OCI-LY7 (cell line): ENCODE results near the gene MORN1. TPM values are rescaled to one million over a fixed set of nuclear protein-coding genes. Genes with fewer than 3 reads are reported as not detected.

Experiments
- BruUV-seq: library from RNA; stranded (reverse); fragments of 400-500 nt; replicated peaks from 2 replicates; lab custom pipeline; 2021; lab: Mats Ljungman, UMichigan
- CTCF ChIA-PET: fragments of 300-600 bp; sonication (Branson Sonifier 250); formaldehyde crosslinking; loops from one replicate; lab custom pipeline; 2022; ENCODE audit warnings: antibody characterized with exemption; ENCODE audit not compliant: unreplicated experiment; lab: Charles Lee
- POLR2A ChIA-PET: fragments of 300-600 bp; sonication (Branson Sonifier 250); formaldehyde crosslinking; loops from one replicate; lab custom pipeline; 2022; ENCODE audit warnings: antibody characterized with exemption; lab: Charles Lee
- DNase-seq: peaks from one replicate; pipeline ENCODE4 v3.0.0-alpha.2; 2015; ENCODE audit warnings: low spot score
- H2AFZ ChIP-seq: fragments of 200-600 bp; sonication (generic), shearing (Covaris generic); 2 replicates; pipeline ENCODE4 v1.6.1; 2014; ENCODE audit warnings: mild to moderate bottlenecking, antibody characterized with exemption, low read length, moderate library complexity
- H3K27ac ChIP-seq: fragments of 200-600 bp; sonication (generic); 2 replicates; pipeline ENCODE4 v1.5.1; 2014; ENCODE audit warnings: mixed run types, low read depth, mild to moderate bottlenecking, moderate library complexity, low read length, inconsistent platforms; ENCODE audit not compliant: poor library complexity, severe bottlenecking
- H3K36me3 ChIP-seq: fragments of 200-600 bp; sonication (generic); 2 replicates; pipeline ENCODE4 v1.6.1; 2014; ENCODE audit warnings: mild to moderate bottlenecking, antibody characterized with exemption, low read length, moderate library complexity, mixed read lengths; ENCODE audit not compliant: insufficient read depth
- H3K4me1 ChIP-seq: fragments of 200-600 bp; sonication (generic); 2 replicates; pipeline ENCODE4 v1.5.1; 2014; ENCODE audit warnings: mild to moderate bottlenecking, low read length; ENCODE audit not compliant: insufficient read depth, poor library complexity, severe bottlenecking
- H3K4me2 ChIP-seq: fragments of 200-600 bp; sonication (generic); 2 replicates; pipeline ENCODE4 v1.6.1; 2014; ENCODE audit warnings: mild to moderate bottlenecking, low read length
- H3K4me3 ChIP-seq: fragments of 200-600 bp; sonication (generic); 2 replicates; pipeline ENCODE4 v1.5.1; 2014; ENCODE audit warnings: mild to moderate bottlenecking, low read depth, low read length; ENCODE audit not compliant: poor library complexity, severe bottlenecking
- H3K79me2 ChIP-seq: fragments of 200-600 bp; sonication (generic); 2 replicates; pipeline ENCODE4 v1.6.1; 2016; ENCODE audit warnings: low read depth, mild to moderate bottlenecking, low read length, moderate library complexity, mixed read lengths; ENCODE audit not compliant: insufficient read depth
- H3K9me2 ChIP-seq: fragments of 200-600 bp; sonication (generic); 2 replicates; pipeline ENCODE4 v1.6.1; 2016; ENCODE audit warnings: mild to moderate bottlenecking, low read length, mixed read lengths; ENCODE audit not compliant: insufficient read depth
- H3K9me3 ChIP-seq: fragments of 200-600 bp; sonication (generic); 2 replicates; pipeline ENCODE4 v1.6.1; 2014; ENCODE audit warnings: mild to moderate bottlenecking, mixed run types, low read length, mixed read lengths
- H4K20me1 ChIP-seq: fragments of 200-600 bp; sonication (generic); 2 replicates; pipeline ENCODE4 v1.6.1; 2014; ENCODE audit warnings: mild to moderate bottlenecking, antibody characterized with exemption, low read length, moderate library complexity, mixed read lengths; ENCODE audit not compliant: insufficient read depth
- CTCF ChIP-seq: fragments of 200-600 bp; sonication (generic); conservative IDR thresholded peaks from 2 replicates; pipeline ENCODE4 v1.5.1; 2014; ENCODE audit warnings: mild to moderate bottlenecking, antibody characterized with exemption, low read length, moderate library complexity, mixed read lengths
- EZH2phosphoT487 ChIP-seq: fragments of 200-600 bp; sonication (generic); IDR thresholded peaks from 2 replicates; pipeline ENCODE4 v1.6.1; 2018; ENCODE audit warnings: low read depth, borderline replicate concordance, mild to moderate bottlenecking, mixed run types, antibody characterized with exemption, low read length, moderate library complexity, mixed read lengths
- intact Hi-C: fragments of 100-400 bp; cut with micrococcal nuclease; formaldehyde crosslinking; loops from one replicate; pipeline ENCODE4 v1.10.0; 2022; ENCODE audit not compliant: unreplicated experiment
- total RNA-seq, 2 experiments: library from RNA; depleted of rRNA in 1 of 2; stranded (reverse); fragments of >200 nt in 1 of 2; shearing (Covaris generic) in 1 of 2; gene quantifications; 2 replicates each; pipeline ENCODE4 v1.2.3, GENCODE V29; 2014 to 2022

Gene MORN1
- total RNA-seq, 2 experiments from 2014 or later = 13.1 to 29.7 TPM

DNA sequence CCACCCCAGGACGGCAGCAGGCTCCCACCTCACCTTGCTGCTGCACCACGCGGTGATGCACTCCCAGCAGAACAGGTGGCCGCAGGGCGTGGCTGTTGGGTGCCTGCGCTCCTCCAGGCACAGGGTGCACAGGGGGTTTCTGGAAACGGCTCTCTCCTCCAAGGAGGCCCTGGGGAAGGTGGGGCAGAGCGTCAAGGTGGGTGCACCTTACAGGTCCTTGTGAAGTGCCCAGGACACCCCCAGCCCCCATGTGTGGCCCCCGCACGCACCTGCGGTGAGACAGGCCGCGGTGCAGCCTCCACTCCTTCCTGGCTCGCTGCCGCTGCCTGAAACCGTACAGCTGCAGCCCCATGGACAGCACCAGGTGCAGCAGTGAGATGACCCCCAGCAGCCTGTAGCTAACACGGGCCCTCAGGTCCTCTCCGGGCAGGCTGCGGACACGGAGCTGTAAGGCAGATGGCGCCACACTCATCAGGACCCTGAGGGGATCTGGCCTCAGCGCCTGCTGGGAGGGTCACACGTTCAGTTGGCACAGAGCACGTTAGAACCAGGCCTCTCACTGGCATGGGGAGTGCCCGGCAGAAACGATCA lies 15.2 kb upstream of the MORN1 start:
- ChIA-PET POLR2A (no interaction called here), CTCF (no interaction called here)
- DNase-seq = no peak
- Histone ChIP-seq H3K36me3 (peaks cover 62% of the 10 kb centered on the region), H3K9me3 (no peaks in the 10 kb centered on the region), H3K4me1 (peaks cover 9% of the 10 kb centered on the region), H3K4me2 (no peak overlapping the region), H3K79me2 (no peaks in the 10 kb centered on the region), H3K27ac (no peak overlapping the region), H4K20me1 (no peaks in the 10 kb centered on the region), H2AFZ (no peak overlapping the region), H3K4me3 (no peak overlapping the region), H3K9me2 (no peaks in the 10 kb centered on the region)
- TF ChIP-seq EZH2phosphoT487 = no peak
- peak; percentile 37 for TF ChIP-seq CTCF
- no TSS peak for BruUV-seq
- intact Hi-C loops = no loop called here

DNA sequence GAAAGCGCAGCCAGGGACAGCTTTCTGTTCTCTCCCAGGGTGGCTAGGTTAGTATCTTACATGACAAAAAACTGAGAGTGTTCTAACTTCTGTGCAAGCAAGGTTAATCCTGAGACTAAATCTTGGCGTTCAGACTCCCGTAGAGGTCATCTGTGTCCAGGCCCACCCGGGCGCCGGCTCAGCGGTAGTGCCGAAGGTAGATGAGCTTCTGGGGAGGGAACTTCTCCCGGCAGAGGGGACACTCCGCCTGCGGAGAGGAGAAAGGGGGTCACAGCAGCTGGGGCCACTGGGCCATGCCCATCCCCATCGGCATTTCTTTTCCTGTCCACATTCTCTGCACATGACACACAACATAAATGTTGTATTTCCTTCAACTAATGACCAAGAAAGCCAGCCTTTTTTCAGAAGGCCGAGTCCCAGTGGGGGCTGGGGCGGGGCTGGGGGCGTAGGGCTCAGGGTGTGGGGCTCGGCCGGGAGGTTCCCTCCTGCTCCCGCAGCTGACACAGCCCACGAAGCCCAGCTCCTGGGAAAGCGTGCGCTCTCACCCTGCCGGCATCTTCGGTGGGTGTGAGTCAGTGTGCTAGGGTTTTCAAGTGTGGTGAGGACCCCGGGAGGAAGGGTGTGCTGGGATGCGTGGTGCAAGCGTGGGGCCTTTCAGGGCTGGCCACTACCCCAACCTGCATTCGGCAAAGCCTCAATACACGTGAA lies 14.4 kb upstream of the MORN1 start:
- Histone ChIP-seq H3K79me2 (no peaks in the 10 kb centered on the region), H3K9me3 (no peaks in the 10 kb centered on the region), H3K36me3 (peaks cover 68% of the 10 kb centered on the region), H3K4me3 (no peak overlapping the region), H3K4me2 (no peak overlapping the region), H2AFZ (no peak overlapping the region), H4K20me1 (no peaks in the 10 kb centered on the region), H3K9me2 (no peaks in the 10 kb centered on the region), H3K4me1 (peaks cover 3% of the 10 kb centered on the region), H3K27ac (no peak overlapping the region)
- BruUV-seq = no TSS peak
- ChIA-PET POLR2A (no interaction called here), CTCF (no interaction called here)
- no peak for DNase-seq
- intact Hi-C loops = no loop called here
- TF ChIP-seq CTCF (no peak), EZH2phosphoT487 (no peak)

- H3K9me3 ChIP-seq = no peaks in the 10 kb centered on the region
- ChIA-PET CTCF (no interaction called here), POLR2A (no interaction called here)
- H2AFZ ChIP-seq = no peak overlapping the region
- TSS peak; percentile 66 for BruUV-seq
- no peak overlapping the region for H3K27ac ChIP-seq
- intact Hi-C loops = no loop called here
- H3K36me3 ChIP-seq = peaks cover 75% of the 10 kb centered on the region
- H3K9me2 ChIP-seq = no peaks in the 10 kb centered on the region
- no peak for DNase-seq
- no peaks in the 10 kb centered on the region for H3K4me1 ChIP-seq
- H3K4me2 ChIP-seq = no peak overlapping the region
- no peak overlapping the region for H3K4me3 ChIP-seq
- no peaks in the 10 kb centered on the region for H3K79me2 ChIP-seq
- TF ChIP-seq EZH2phosphoT487 (no peak), CTCF (no peak)
- H4K20me1 ChIP-seq = no peaks in the 10 kb centered on the region
Observed at GRCh38 chr1:2404890-2405511, 13.6 kb upstream of the MORN1 start.
